ENCODE data around the gene MPV17. TPM values are rescaled to one million over a fixed set of nuclear protein-coding genes. Genes with fewer than 3 reads are reported as not detected.
A peak's percentile ranks its signal among the peaks of the same experiment; 100 is the strongest.

MPV17 gene
- total RNA-seq, 1 experiment from 2014 or later, result 59.4 TPM

DNA sequence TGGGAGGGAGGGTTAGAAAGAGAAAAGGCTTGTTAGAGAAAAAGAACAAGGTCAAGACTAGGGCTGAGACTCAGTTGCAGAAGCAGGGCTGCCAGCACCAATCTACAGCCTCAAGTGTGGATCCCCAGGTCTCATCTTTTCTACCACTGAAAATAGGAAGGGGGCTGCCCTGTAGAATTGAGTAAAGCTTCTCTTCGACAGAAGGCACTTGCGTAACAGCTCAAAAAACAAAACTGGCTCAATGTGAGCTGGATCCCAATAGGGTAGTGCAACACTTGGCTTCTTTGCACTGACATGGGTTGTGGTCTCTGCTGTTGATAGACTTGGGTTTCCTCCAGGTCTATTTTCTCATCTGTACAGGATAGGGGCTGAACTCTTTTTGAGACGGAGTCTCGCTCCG is 1.8 kb upstream of the MPV17 start:
- Histone ChIP-seq H3K56ac (ENCODE audit: insufficient read length, low read depth, low read length) (no peak overlapping the region), H4K8ac (replicated peaks; ENCODE audit: insufficient read length, low read depth, low read length) (no peak overlapping the region), H3K79me2 (ENCODE audit: insufficient read depth, low read length) (no peaks in the 10 kb centered on the region), H3K27ac (ENCODE audit: insufficient read length, low read depth, low read length) (no peak overlapping the region), H3K4ac (ENCODE audit: low read depth, low read length) (no peak overlapping the region), H2BK120ac (ENCODE audit: low read depth, low read length, poor library complexity, severe bottlenecking) (no peak overlapping the region), H4K20me1 (ENCODE audit: control insufficient read depth, insufficient read depth, insufficient read length) (no peaks in the 10 kb centered on the region), H3K18ac (ENCODE audit: insufficient read length, low read depth, low read length) (no peak overlapping the region), H3K79me1 (ENCODE audit: insufficient read depth, low read depth, low read length, poor library complexity, severe bottlenecking) (no peaks in the 10 kb centered on the region), H2BK5ac (ENCODE audit: insufficient read length, low read length) (no peak overlapping the region), H2AFZ (ENCODE audit: low read length) (no peak overlapping the region), H3K4me2 (ENCODE audit: insufficient read depth, insufficient read length, low read length) (no peak overlapping the region), H4K5ac (ENCODE audit: insufficient read length, low read depth, low read length) (no peak overlapping the region), H3K9me3 (ENCODE audit: control insufficient read depth, low read depth, low read length) (no peaks in the 10 kb centered on the region), H2AK5ac (ENCODE audit: insufficient read length, low read length) (no peak overlapping the region), H3K9ac (ENCODE audit: extremely low read depth, insufficient read length, low read length) (no peak overlapping the region), H3K23me2 (ENCODE audit: insufficient read length, low read depth, low read length, poor library complexity, severe bottlenecking) (peaks cover 10% of the 10 kb centered on the region), H3K14ac (ENCODE audit: insufficient read depth, low read length) (no peak overlapping the region), H3K27me3 (ENCODE audit: insufficient read depth, low read length) (no peaks in the 10 kb centered on the region), H3K4me1 (ENCODE audit: insufficient read depth, low read length) (0 out of 2 replicates have a peak, but pooled peaks cover 2% of the 10 kb centered on the region), H3T11ph (ENCODE audit: low read length) (no peak overlapping the region), H2BK15ac (ENCODE audit: low read depth, low read length) (no peak overlapping the region), H2BK12ac (ENCODE audit: insufficient read length, low read depth, low read length) (no peak overlapping the region), H2BK20ac (ENCODE audit: low read depth, low read length, poor library complexity, severe bottlenecking) (no peak overlapping the region), H3K23ac (ENCODE audit: insufficient read length, low read depth, low read length) (no peak overlapping the region), H4K91ac (ENCODE audit: insufficient read length, low read depth, low read length) (no peak overlapping the region)
- Mint-ChIP-seq H3K4me1 (peaks cover 13 to 19% of the 10 kb centered on the region in 2 experiments), H3K27ac (peak overlapping the region in 2 of 3 experiments; percentile 14 to 61; a peak in 3 of 7 replicates), H3K9me3 (peaks cover 0 to 2% of the 10 kb centered on the region in 2 experiments; a peak in 2 of 5 replicates), H3K36me3 (ENCODE audit: insufficient read depth in 1 of 3, low read depth in 3 of 3) (peaks cover 25 to 43% (median 39%) of the 10 kb centered on the region in 3 experiments), H3K27me3 (ENCODE audit: low read depth) (no peaks in the 10 kb centered on the region), H3K4me3 (peak overlapping the region; percentile 4 to 21; a peak in 4 of 5 replicates)
- no peak for DNase-seq
- TF ChIP-seq, protein P1, sequence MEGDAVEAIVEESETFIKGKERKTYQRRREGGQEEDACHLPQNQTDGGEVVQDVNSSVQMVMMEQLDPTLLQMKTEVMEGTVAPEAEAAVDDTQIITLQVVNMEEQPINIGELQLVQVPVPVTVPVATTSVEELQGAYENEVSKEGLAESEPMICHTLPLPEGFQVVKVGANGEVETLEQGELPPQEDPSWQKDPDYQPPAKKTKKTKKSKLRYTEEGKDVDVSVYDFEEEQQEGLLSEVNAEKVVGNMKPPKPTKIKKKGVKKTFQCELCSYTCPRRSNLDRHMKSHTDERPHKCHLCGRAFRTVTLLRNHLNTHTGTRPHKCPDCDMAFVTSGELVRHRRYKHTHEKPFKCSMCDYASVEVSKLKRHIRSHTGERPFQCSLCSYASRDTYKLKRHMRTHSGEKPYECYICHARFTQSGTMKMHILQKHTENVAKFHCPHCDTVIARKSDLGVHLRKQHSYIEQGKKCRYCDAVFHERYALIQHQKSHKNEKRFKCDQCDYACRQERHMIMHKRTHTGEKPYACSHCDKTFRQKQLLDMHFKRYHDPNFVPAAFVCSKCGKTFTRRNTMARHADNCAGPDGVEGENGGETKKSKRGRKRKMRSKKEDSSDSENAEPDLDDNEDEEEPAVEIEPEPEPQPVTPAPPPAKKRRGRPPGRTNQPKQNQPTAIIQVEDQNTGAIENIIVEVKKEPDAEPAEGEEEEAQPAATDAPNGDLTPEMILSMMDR (conservative IDR thresholded peaks at IDR 0.05), result no peak
- WGBS (ENCODE audit: extremely low coverage, insufficient read length, low lambda C conversion rate), result no CpG with 5 or more reads among the region's 5 CpGs
